Spleen (tissue), 3 donors: ENCODE measurements around the gene GPRIN3.

Experiments
- POLR2A ChIP-seq, 3 donors: fragments of 450-650 bp; IDR thresholded peaks; one replicate each; pipeline ENCODE4 v1.5.1; 2017; ENCODE audit warnings: antibody characterized with exemption in 3 of 3, mild to moderate bottlenecking in 1 of 3
- POLR2AphosphoS5 ChIP-seq, 3 donors: sonication (generic); formaldehyde crosslinking; IDR thresholded peaks; one replicate each; pipeline ENCODE4 v1.5.1; 2017; ENCODE audit warnings: antibody characterized with exemption in 3 of 3

DNA sequence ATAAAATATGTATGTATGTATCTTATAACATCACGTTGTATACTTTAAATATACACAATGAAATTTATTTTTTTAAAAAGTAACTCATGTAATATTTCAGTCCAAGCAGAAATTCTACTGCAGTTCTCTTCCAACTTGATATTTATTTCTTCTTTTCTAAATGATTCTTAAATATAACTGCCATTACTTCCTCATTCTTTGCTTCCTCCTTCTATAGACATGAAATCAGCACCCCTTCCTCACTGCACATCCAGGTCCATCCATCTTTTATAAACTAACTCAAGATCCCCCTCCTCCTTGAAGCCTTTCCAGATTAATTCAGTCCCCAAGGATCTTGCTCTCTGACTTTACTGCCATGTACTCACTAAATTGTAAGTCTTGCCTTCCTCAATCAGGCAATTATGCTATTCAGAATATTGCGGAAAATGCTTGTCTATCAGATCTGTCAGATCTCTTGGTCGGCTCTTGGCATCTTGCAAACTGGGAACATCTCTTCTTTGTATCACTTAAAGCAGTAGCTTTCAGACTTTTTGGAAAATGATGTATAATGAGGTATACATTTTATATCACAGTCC is 3.7 kb downstream of the GPRIN3 start:
- TF ChIP-seq POLR2AphosphoS5 (IDR thresholded peaks at IDR 0.05) (no peak), POLR2A (IDR thresholded peaks at IDR 0.05) (no peak)
